ENCODE results near the gene SMARCB1. TPM values are rescaled to one million over a fixed set of nuclear protein-coding genes. Genes with fewer than 3 reads are reported as not detected.
A peak's percentile ranks its signal among the peaks of the same experiment; 100 is the strongest.

The SMARCB1 gene
- total and polyA plus RNA-seq, 2 of the 4 experiments (the other 2 are of a cell fraction), result 110 to 159 TPM

DNA sequence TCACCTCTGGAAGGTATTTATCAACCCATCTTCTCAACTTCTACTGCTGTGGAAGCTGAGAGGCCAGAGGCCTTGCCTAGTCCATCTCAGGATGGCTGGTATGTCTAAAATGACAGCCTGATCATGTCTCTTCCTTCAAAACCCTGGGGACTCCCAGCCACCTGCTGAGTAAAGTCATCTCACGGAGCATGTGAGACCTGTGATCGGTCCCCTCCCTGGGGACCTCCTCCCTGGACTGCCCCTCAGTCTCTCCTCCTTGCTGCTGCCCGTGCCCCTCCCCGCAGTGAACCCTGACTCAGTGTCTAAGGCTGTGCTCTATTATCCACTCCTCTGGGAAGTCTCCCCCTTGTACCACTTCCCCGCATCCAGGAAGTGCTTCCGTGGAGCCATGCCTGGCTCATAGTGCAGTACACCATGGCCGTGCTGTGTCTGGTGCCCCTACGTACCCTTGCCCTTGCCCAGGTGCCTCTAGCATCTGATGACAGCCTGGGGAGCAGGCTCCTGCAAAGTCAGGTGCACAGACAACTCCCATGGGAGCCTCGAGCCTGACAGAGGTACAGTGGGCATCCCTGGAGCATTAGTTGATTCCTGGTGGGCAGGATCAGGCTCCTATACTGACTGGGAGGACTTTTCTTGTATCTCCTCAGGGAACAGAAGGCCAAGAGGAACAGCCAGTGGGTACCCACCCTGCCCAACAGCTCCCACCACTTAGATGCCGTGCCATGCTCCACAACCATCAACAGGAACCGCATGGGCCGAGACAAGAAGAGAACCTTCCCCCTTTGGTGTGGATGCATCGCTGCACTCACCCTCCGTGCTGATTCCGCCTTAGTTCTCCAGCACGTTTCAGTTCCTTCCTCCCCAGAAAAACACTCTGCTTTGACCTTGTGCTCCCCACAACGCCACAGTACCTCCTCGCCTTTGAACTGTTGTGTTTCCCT lies 13.8 kb downstream of the SMARCB1 start:
- H2BK5ac ChIP-seq (ENCODE audit: low read depth, low read length, poor library complexity, severe bottlenecking), result no peak overlapping the region
- peaks cover 70% of the 10 kb centered on the region for H3K36me3 ChIP-seq (ENCODE audit: control insufficient read depth, insufficient read depth, low read length)
- POLR2A ChIA-PET (ENCODE audit: unreplicated experiment), result no interaction called here
- no peak overlapping the region for H2BK120ac ChIP-seq (ENCODE audit: low read depth, low read length)
- H2AK5ac ChIP-seq (ENCODE audit: low read depth, low read length), result no peak overlapping the region
- no peak overlapping the region for H3K23ac ChIP-seq (ENCODE audit: low read depth, low read length)
- no peak overlapping the region for H4K5ac ChIP-seq (ENCODE audit: low read depth, low read length)
- intact Hi-C loops (cut with micrococcal nuclease), result no loop called here
- H3K14ac ChIP-seq (replicated peaks; ENCODE audit: low read depth, low read length), result no peak overlapping the region
- H4K91ac ChIP-seq (ENCODE audit: insufficient read depth, low read depth, low read length), result no peak overlapping the region
- H2BK15ac ChIP-seq (ENCODE audit: low read depth, low read length), result no peak overlapping the region
- no peaks in the 10 kb centered on the region for H3K4me1 ChIP-seq (ENCODE audit: control insufficient read depth, insufficient read depth, low read length)
- H3K4me3 ChIP-seq (ENCODE audit: insufficient read depth, low read depth, low read length), result no peak overlapping the region
- no peak overlapping the region for H2AFZ ChIP-seq (replicated peaks; ENCODE audit: low read length, poor library complexity)
- no peak overlapping the region for H2BK20ac ChIP-seq (ENCODE audit: low read depth, low read length)
- no peak overlapping the region for H3K27ac ChIP-seq (ENCODE audit: insufficient read depth, low read length)
- no peak overlapping the region for H4K8ac ChIP-seq (ENCODE audit: low read depth in 2 of 2, low read length in 2 of 2)
- dilution Hi-C loops (cut with HindIII; ENCODE audit: low sequenced_read_pairs, unreplicated experiment), result no loop called here
- DNase-seq (no peak), ATAC-seq (ENCODE audit: low read depth) (no peak)
- no peaks in the 10 kb centered on the region for H3K9me1 ChIP-seq (ENCODE audit: insufficient read depth, low read length)
- no peak overlapping the region for H3K56ac ChIP-seq (ENCODE audit: extremely low read depth, insufficient read depth, low read length)
- H3K27me3 ChIP-seq (ENCODE audit: control insufficient read depth, insufficient read depth, low read length), result no peaks in the 10 kb centered on the region
- peak overlapping the region; percentile 55 for H2AK9ac ChIP-seq (replicated peaks; ENCODE audit: low read depth, low read length, poor library complexity)
- TF ChIP-seq, protein P1, sequence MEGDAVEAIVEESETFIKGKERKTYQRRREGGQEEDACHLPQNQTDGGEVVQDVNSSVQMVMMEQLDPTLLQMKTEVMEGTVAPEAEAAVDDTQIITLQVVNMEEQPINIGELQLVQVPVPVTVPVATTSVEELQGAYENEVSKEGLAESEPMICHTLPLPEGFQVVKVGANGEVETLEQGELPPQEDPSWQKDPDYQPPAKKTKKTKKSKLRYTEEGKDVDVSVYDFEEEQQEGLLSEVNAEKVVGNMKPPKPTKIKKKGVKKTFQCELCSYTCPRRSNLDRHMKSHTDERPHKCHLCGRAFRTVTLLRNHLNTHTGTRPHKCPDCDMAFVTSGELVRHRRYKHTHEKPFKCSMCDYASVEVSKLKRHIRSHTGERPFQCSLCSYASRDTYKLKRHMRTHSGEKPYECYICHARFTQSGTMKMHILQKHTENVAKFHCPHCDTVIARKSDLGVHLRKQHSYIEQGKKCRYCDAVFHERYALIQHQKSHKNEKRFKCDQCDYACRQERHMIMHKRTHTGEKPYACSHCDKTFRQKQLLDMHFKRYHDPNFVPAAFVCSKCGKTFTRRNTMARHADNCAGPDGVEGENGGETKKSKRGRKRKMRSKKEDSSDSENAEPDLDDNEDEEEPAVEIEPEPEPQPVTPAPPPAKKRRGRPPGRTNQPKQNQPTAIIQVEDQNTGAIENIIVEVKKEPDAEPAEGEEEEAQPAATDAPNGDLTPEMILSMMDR (conservative IDR thresholded peaks at IDR 0.05; ENCODE audit: low read depth, low read length), result no peak
- TF ChIP-seq POLR2A (IDR thresholded peaks at IDR 0.05; ENCODE audit: low read depth, low read length) (no peak), CEBPB (IDR thresholded peaks at IDR 0.05; ENCODE audit: low read depth, low read length) (no peak), RAD21 (IDR thresholded peaks at IDR 0.05; ENCODE audit: low read length) (no peak)
- H3K9ac ChIP-seq (ENCODE audit: low read depth, low read length), result no peak overlapping the region
- BruUV-seq (replicated peaks), result no TSS peak
- WGBS, 2 experiments (ENCODE audit: extremely low coverage in 2 of 2, insufficient read length in 1 of 2), result 99% methylated on average over 16 of the region's 18 CpGs; no CpG with 5 or more reads in 1 of the 2 experiments
- no peak overlapping the region for H3K4ac ChIP-seq (ENCODE audit: low read depth, low read length)
- in situ Hi-C loops (cut with MboI; ENCODE audit: low sequenced_read_pairs), result no loop called here
- no peak overlapping the region for H3K4me2 ChIP-seq (ENCODE audit: low read depth, low read length)
- H3K9me3 ChIP-seq (ENCODE audit: control insufficient read depth, insufficient read depth, low read length), result no peaks in the 10 kb centered on the region
- peaks cover 0 to 25% of the 10 kb centered on the region in 2 experiments; a peak in 3 of 4 replicates for H3K79me1 ChIP-seq (ENCODE audit: low read depth in 1 of 2, low read length in 2 of 2)
- CTCF ChIA-PET, result no interaction called here
- no peak overlapping the region for H3K18ac ChIP-seq (ENCODE audit: low read depth, low read length)
- no peaks in the 10 kb centered on the region; the same call in 1 of the 2 replicates for H4K20me1 ChIP-seq (ENCODE audit: insufficient read depth, low read length)
